NCI-H1930 (cell line): ENCODE results near the gene RND1.

ENCODE experiments used
- DNase-seq, 2 experiments: peaks; one replicate each; lab custom pipeline; 2025; lab: John Stamatoyannopoulos, UW

The RND1 gene

GRCh38 chr12:48827513-48828096, 38.1 kb downstream of the RND1 start:
- no peak for DNase-seq

- DNase-seq = no peak
Measured at GRCh38 chr12:48827026-48827425, 38.6 kb downstream of the RND1 start.

GRCh38 chr12:48826209-48826855, 39.3 kb downstream of the RND1 start:
- DNase-seq = no peak

GRCh38 chr12:48824905-48825304, 40.8 kb downstream of the RND1 start:
- no peak for DNase-seq

GRCh38 chr12:48824112-48824511, 41.6 kb downstream of the RND1 start:
- DNase-seq = no peak

GRCh38 chr12:48823281-48823680, 42.4 kb downstream of the RND1 start:
- DNase-seq = no peak

- DNase-seq = no peak
Measured at GRCh38 chr12:48822711-48823110, 43.0 kb downstream of the RND1 start.

GRCh38 chr12:48822139-48822538, 43.5 kb downstream of the RND1 start:
- no peak for DNase-seq

- no peak for DNase-seq
Measured at GRCh38 chr12:48819986-48820725, 45.5 kb downstream of the RND1 start.

- DNase-seq = no peak
Measured at GRCh38 chr12:48818831-48819590, 46.7 kb downstream of the RND1 start.

GRCh38 chr12:48817873-48818830, 47.5 kb downstream of the RND1 start, which contains the start of gene CACNB3:
Gene CACNB3 (plus strand): TSS chr12:48818496. CDS start chr12:48818930, 434 bp downstream.
- peak; percentile 65 to 73 for DNase-seq

- no peak for DNase-seq
Measured at GRCh38 chr12:48816143-48816854, 49.4 kb downstream of the RND1 start.

GRCh38 chr12:48815126-48816110, 50.3 kb downstream of the RND1 start:
- DNase-seq = peak; percentile 22 to 44

- DNase-seq = peak; percentile 71 to 83
Measured at GRCh38 chr12:48814262-48815125, 51.2 kb downstream of the RND1 start.

- DNase-seq = peak; percentile 24 to 40
Measured at GRCh38 chr12:48813465-48814261, 52.0 kb downstream of the RND1 start.

GRCh38 chr12:48812389-48812788, 53.3 kb downstream of the RND1 start:
- no peak for DNase-seq

GRCh38 chr12:48811437-48812090, 54.1 kb downstream of the RND1 start:
- no peak for DNase-seq
